ENCODE data around the gene UBE2V1. TPM values are rescaled to one million over a fixed set of nuclear protein-coding genes. Genes with fewer than 3 reads are reported as not detected.
A peak's percentile ranks its signal among the peaks of the same experiment; 100 is the strongest.

UBE2V1 gene
- total and polyA plus RNA-seq, 2 of the 13 experiments (the other 11 are each of a cell fraction or from before 2014, with no cell fraction given): 81.3 to 132 TPM

DNA sequence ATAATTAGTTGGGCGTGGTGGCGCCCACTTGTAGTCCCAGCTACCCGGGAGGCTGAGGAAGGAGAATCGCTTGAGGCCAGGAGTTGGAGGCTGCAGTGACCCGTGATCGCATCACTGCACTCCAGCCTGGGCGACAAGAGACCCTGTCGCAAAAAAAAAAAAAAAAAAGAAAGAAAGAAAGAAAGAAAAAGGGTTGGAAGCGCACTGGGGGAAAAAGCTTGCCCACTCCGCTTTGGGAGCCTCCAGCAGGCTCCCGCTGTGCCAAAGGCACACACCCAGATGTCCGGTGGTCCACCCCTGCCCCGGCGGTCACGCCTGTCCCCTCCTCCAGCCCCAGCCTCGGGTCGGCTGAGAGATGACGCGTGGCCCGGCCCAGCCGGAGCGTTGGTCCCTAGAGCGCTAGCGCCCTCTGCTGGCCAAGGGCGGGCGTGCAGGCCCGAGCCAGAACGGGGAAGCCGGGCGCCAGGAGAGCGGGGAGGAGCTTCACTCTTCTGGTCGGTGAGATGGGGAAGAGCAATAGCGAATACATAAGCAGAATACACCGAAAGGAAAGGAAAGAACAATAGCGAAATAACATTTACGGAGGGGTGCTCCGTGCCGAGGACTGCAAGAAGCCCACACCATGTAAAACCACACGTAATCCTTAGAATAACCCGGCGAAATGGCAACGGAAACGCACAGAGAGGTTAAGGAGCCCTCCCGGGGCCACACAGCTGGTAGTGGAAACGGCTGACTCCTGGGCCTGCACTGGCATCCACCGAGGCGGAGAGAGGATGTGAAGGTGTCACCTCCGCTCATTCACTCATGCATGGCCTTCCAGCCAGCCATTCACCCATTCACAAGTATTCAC lies 41.7 kb downstream of the UBE2V1 start (continued):
- TF ChIP-seq, protein P1, sequence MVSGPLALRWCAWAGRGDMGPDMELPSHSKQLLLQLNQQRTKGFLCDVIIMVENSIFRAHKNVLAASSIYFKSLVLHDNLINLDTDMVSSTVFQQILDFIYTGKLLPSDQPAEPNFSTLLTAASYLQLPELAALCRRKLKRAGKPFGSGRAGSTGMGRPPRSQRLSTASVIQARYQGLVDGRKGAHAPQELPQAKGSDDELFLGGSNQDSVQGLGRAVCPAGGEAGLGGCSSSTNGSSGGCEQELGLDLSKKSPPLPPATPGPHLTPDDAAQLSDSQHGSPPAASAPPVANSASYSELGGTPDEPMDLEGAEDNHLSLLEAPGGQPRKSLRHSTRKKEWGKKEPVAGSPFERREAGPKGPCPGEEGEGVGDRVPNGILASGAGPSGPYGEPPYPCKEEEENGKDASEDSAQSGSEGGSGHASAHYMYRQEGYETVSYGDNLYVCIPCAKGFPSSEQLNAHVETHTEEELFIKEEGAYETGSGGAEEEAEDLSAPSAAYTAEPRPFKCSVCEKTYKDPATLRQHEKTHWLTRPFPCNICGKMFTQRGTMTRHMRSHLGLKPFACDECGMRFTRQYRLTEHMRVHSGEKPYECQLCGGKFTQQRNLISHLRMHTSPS (CRISPR knock-in tag; IDR thresholded peaks at IDR 0.05; ENCODE audit: low read depth): 0 out of 2 replicates have a peak, but pooled peaks have one; percentile 28
- TF ChIP-seq DMAP1 (CRISPR knock-in tag; IDR thresholded peaks at IDR 0.05) (peak; percentile 86; the same call in 1 of the 2 replicates), GATAD1 (CRISPR knock-in tag; IDR thresholded peaks at IDR 0.05) (peak; percentile 78), RFXAP (CRISPR knock-in tag; IDR thresholded peaks at IDR 0.05; ENCODE audit: borderline replicate concordance) (peak; percentile 70; the same call in 1 of the 2 replicates), ZNF615 (CRISPR knock-in tag; IDR thresholded peaks at IDR 0.05; ENCODE audit: borderline replicate concordance) (no peak), TEAD3 (CRISPR knock-in tag; optimal IDR thresholded peaks at IDR 0.05; ENCODE audit: borderline replicate concordance) (peak; percentile 79), MED8 (CRISPR knock-in tag; IDR thresholded peaks at IDR 0.05; ENCODE audit: insufficient replicate concordance) (no peak)
- TF ChIP-seq, protein P2, sequence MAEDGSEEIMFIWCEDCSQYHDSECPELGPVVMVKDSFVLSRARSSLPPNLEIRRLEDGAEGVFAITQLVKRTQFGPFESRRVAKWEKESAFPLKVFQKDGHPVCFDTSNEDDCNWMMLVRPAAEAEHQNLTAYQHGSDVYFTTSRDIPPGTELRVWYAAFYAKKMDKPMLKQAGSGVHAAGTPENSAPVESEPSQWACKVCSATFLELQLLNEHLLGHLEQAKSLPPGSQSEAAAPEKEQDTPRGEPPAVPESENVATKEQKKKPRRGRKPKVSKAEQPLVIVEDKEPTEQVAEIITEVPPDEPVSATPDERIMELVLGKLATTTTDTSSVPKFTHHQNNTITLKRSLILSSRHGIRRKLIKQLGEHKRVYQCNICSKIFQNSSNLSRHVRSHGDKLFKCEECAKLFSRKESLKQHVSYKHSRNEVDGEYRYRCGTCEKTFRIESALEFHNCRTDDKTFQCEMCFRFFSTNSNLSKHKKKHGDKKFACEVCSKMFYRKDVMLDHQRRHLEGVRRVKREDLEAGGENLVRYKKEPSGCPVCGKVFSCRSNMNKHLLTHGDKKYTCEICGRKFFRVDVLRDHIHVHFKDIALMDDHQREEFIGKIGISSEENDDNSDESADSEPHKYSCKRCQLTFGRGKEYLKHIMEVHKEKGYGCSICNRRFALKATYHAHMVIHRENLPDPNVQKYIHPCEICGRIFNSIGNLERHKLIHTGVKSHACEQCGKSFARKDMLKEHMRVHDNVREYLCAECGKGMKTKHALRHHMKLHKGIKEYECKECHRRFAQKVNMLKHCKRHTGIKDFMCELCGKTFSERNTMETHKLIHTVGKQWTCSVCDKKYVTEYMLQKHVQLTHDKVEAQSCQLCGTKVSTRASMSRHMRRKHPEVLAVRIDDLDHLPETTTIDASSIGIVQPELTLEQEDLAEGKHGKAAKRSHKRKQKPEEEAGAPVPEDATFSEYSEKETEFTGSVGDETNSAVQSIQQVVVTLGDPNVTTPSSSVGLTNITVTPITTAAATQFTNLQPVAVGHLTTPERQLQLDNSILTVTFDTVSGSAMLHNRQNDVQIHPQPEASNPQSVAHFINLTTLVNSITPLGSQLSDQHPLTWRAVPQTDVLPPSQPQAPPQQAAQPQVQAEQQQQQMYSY (CRISPR knock-in tag; IDR thresholded peaks at IDR 0.05): 0 out of 2 replicates have a peak, but pooled peaks have one; percentile 33
- TF ChIP-seq, protein P3, sequence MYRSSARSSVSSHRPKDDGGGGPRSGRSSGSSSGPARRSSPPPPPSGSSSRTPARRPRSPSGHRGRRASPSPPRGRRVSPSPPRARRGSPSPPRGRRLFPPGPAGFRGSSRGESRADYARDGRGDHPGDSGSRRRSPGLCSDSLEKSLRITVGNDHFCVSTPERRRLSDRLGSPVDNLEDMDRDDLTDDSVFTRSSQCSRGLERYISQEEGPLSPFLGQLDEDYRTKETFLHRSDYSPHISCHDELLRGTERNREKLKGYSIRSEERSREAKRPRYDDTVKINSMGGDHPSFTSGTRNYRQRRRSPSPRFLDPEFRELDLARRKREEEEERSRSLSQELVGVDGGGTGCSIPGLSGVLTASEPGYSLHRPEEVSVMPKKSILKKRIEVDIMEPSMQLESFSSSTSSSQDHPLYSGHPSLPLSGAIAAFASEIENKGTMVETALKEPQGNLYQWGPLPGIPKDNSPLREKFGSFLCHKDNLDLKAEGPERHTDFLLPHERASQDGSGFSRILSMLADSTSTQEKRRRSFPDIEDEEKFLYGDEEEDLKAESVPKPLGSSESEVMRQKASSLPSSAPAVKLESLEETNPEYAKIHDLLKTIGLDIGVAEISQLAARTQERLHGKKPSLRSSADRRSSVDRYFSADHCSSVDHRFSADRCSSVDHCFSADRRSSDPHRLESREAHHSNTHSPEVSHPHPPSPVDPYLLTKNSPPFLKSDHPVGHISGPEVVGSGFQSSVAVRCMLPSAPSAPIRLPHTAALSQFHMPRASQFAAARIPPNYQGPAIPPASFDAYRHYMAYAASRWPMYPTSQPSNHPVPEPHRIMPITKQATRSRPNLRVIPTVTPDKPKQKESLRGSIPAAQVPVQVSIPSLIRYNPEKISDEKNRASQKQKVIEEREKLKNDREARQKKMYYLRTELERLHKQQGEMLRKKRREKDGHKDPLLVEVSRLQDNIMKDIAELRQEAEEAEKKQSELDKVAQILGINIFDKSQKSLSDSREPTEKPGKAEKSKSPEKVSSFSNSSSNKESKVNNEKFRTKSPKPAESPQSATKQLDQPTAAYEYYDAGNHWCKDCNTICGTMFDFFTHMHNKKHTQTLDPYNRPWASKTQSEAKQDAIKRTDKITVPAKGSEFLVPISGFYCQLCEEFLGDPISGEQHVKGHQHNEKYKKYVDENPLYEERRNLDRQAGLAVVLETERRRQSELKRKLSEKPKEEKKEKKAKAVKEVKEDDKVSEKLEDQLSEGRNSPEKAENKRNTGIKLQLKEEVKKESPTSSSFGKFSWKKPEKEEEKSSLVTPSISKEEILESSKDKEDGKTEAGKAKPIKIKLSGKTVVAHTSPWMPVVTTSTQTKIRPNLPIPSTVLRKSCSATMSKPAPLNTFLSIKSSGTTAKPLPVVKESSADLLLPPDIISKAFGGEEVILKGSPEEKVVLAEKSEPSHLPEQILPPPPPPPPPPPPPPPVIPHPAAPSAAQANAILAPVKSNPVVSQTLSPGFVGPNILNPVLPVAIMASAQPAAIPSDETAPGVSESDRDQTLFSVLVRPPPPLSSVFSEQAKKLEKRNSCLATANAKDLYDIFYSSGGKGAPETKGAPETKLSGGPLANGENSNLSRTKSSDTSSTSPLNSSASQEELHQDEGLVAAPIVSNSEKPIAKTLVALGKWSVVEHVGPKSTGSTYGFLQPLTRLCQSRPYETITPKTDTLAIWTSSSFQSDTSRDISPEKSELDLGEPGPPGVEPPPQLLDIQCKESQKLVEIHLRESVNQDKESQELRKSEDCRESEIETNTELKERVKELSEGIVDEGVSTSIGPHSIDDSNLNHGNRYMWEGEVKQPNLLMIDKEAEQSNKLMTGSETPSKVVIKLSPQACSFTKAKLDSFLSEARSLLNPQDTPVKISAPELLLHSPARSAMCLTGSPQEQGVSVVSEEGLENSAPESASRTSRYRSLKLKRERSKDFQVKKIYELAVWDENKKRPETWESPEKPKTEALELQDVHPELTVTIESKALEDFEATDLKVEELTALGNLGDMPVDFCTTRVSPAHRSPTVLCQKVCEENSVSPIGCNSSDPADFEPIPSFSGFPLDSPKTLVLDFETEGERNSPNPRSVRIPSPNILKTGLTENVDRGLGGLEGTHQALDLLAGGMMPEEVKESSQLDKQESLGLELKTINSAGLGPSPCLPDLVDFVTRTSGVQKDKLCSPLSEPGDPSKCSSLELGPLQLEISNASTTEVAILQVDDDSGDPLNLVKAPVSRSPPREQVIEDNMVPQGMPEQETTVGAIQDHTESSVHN (CRISPR knock-in tag; IDR thresholded peaks at IDR 0.05): peak; percentile 68; the same call in 1 of the 2 replicates
- TF ChIP-seq, protein P4, sequence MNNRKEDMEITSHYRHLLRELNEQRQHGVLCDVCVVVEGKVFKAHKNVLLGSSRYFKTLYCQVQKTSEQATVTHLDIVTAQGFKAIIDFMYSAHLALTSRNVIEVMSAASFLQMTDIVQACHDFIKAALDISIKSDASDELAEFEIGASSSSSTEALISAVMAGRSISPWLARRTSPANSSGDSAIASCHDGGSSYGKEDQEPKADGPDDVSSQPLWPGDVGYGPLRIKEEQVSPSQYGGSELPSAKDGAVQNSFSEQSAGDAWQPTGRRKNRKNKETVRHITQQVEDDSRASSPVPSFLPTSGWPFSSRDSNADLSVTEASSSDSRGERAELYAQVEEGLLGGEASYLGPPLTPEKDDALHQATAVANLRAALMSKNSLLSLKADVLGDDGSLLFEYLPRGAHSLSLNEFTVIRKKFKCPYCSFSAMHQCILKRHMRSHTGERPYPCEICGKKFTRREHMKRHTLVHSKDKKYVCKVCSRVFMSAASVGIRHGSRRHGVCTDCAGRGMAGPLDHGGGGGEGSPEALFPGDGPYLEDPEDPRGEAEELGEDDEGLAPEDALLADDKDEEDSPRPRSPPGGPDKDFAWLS (CRISPR knock-in tag; IDR thresholded peaks at IDR 0.05; ENCODE audit: borderline replicate concordance): no peak
